T-helper 2 cell treated with Interferon-gamma antibody and Interleukin-4, amounts not matched to agents 100 ng/mL and 5 ng/mL, for 36 hours (primary cell): Measurements from ENCODE around the gene ALCAM. TPM values are rescaled to one million over a fixed set of nuclear protein-coding genes. Genes with fewer than 3 reads are reported as not detected.
"Not testable (repeated sequence)": the region's sequence is repeated elsewhere in the genome, so short reads cannot be mapped to it uniquely, and the experiment has no call there.

Experiments
- intact Hi-C: fragments of 100-400 bp; cut with micrococcal nuclease; formaldehyde crosslinking; loops from one replicate; pipeline ENCODE4 v1.15.1; 2023
- total RNA-seq: library from RNA; stranded (reverse); gene quantifications from 2 replicates; pipeline ENCODE4 v1.2.3, GENCODE V29; 2022

ALCAM gene
- total RNA-seq, 1 donor from 2014 or later, result 12.0 TPM

- intact Hi-C loops, result no loop called here
These were observed 20.5 kb downstream of the ALCAM start for GRCh38 chr3:105387122-105387751.

GRCh38 chr3:105388176-105388575 is 21.5 kb downstream of the ALCAM start:
- intact Hi-C loops, result no loop called here

DNA sequence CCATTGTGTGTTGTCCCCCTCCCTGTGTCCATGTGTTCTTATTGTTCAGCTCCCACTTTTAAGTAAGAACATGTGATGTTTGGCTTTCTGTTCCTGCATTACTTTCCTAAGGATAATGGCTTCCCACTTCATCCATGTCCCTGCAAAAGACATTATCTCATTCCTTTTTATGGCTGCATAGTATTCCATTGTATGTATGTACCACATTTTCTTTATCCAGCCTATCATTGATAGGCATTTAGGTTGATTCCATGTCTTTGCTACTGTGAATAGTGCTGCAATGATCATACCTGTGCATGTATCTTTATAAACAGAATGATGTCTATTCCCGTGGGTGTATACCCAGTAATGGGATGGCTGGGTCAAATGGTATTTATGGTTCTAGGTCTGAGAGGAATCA is 23.1 kb downstream of the ALCAM start:
- intact Hi-C loops, result not testable (repeated sequence)

DNA sequence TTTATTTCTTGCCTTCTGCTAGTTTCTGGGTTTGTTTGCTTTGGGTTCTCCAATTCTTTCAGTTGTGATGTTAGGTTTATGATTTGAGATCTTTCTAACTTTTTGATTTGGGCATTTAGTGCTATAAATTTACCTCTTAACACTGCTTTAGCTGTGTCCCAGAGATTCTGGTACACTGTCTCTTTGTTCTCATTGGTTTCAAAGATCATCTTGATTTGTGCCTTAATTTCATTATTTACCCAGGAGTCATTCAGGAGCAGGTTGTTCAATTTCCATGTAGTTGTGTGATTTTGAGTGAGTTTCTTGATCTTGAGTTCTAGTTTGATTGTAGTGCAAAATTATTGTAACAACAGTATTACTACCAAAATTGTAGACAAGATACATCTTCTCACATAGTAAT is 25.9 kb downstream of the ALCAM start:
- intact Hi-C loops, result not testable (repeated sequence)

DNA sequence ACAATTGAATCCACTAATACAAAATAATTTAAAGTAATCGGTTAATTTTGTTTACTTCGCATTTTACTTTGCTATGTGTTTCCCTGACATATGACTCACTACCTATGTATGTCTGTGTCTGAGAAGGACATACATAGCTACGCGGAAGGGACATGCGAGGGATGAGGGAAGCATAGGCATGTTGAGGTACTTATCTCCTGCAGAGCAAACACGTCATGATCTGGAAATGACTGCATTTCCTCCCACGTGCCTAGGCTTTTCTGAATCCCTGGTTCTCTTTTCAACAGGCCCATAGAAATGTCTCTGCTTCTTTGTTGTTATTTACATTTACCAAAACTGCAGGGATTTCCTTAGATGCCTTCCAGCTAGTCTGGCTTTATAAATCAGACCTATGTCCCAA is 27.5 kb downstream of the ALCAM start:
- intact Hi-C loops, result no loop called here

DNA sequence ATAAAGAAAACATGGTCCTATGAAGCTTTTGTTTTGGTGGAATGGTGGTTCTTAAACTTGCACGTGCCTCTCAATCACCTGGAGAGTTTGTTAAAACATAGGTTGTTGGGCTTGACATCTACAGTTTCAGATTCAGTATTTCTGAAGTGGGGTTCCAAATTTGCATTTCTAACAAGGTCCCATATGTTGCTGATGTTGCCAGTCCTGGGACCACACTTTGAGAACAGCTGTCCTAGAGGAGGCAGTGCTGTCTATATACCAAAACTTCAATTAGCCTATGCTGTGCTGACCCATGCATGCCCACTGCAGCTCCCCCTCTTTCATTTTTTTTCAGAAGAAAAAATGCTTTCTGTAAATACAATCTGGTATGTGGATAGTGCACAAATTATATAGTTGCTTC is 31.3 kb downstream of the ALCAM start:
- intact Hi-C loops, result no loop called here

DNA sequence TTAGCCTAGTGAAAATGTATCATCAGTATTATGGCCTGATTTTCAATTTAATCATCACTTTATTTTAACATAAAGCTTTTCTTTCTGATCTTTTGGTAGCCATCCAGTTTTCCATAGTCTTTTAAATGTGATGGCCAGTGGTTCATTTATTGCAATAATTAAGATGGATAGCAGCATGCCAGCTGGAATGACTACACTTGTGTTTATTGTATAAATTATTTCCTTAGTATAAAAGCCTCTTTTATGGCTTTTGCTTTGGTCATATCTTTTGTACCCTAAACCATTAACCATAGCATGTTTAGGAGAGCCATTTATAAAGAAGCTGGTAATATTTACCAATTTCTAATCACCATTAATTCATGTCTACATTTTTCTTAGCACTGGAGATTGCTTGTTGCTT is 31.7 kb downstream of the ALCAM start:
- intact Hi-C loops, result no loop called here

DNA sequence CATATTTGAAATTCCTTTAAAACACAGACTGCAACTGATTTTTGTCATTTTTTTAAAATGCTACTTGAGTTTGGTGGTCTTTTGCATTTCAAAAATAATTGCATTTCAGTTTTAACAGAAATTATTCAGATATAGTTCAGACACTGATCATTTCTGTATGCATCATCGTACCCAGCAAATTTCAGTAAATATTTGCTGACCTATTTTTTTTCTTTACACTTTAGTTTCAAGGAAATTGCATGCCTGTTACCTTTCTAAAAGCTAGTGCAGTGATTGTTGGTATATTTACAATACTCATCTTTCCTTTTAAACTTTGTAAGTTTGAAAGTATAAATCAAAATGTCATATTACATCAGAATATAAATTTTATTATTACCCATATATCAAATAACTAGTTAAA is 32.4 kb downstream of the ALCAM start:
- intact Hi-C loops, result no loop called here

DNA sequence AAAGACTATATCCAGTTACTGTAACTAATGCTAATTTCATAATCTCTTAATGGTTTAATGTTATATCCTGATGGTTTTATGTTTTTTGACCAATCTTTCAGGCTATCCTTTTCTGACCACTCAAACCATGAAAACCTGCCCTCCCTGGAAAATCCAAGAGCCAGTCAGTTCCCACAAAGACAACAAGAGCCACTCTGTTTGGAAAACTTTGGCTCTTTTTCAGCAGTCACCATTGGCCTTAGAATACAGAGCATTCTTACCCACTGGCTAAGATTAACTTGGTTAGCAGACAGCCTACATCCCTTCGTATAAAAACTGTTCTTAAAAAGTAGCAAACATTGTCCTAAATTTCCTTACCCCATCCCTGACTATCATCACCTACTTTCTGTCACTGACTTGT is 32.9 kb downstream of the ALCAM start:
- intact Hi-C loops, result no loop called here

DNA sequence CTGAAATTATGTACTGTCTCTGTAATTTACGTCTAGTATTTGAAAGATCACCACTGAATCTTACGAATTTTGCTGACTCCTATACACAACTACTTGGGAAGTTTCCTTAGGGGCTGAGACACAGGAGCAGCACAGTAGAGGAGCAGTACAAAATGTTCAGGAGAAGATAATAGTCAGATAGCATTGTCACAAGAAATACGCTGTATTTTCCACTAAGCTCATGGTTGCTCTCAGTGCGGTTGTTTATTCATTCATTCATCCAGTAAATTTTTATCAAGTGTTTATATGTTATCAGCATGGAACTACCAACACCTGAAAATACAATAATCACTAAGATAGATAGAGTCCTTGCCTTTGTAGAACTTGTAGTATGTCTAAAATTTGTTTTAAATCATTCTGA is 34.5 kb downstream of the ALCAM start:
- intact Hi-C loops, result no loop called here

- intact Hi-C loops, result no loop called here
These were observed 35.0 kb downstream of the ALCAM start for GRCh38 chr3:105401691-105402149.

- intact Hi-C loops, result no loop called here
These were observed 35.6 kb downstream of the ALCAM start for GRCh38 chr3:105402287-105402801.

DNA sequence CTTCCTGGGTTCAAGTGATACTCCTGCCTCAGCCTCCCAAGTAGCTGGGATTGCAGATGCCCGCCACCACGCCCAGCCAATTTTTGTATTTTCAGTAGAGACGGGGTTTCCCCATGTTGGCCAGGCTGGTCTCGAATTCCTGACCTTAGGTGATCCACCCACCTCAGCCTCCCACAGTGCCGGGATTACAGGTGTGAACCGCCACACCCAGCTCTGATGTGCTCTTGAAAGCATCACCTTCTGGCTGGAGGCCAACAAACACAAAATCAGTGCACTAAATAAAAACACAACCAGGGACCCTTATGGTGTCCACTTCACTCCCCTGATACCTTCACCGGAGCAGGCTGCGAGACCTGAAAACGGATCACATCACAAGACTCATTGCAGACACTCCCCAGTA is 36.3 kb downstream of the ALCAM start:
- intact Hi-C loops, result not testable (repeated sequence)

GRCh38 chr3:105406268-105406667 is 39.6 kb downstream of the ALCAM start:
- intact Hi-C loops, result no loop called here

GRCh38 chr3:105409364-105409763 is 42.7 kb downstream of the ALCAM start:
- intact Hi-C loops, result no loop called here

DNA sequence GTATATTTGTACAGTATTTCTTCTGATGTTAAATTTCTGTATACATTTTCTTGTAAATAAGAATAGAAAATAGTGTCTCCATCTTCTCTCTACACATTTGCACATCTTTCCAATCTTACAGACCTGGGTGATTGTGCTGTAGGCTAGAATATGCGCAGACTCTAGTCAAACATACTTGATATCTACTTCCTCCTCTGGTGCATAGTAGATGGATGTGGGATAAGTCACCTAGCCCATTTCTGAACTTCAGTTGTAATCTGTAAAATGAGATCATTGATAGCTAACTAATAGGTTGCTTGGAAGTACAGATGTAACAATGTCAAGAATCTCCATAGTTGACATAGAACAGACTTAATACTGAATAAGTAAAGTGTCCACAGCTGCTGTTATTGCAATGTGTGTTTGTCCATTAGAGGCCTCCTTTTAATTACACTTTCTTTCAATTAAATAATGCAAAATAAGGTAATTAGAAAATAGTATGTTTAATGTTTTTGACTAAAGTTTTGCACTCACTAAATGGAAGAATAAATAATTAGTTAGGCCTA is 46.7 kb downstream of the ALCAM start:
- intact Hi-C loops, result no loop called here

- intact Hi-C loops, result no loop called here
These were observed 48.1 kb downstream of the ALCAM start for GRCh38 chr3:105414841-105415240.

DNA sequence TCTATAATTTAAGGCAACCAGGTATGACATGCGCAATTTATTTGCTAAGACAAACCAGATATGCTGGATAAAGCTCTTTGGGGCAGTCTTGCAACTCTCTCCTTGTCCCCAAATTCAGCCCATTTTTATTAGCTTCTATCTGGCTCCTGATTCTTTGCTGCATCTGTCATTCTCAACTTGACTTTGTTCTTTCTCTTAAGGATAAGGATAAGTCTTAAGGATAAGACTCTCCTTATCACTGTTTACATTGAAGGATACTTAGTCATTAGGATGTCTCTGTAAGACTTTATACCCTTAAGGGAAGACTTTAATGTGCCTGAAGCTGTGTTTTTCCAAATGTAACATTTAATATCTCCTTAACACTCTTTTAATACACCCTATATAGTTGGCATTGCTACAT is 49.2 kb downstream of the ALCAM start:
- intact Hi-C loops, result no loop called here

- intact Hi-C loops, result no loop called here
These were observed 51.0 kb downstream of the ALCAM start for GRCh38 chr3:105417525-105418289.

- intact Hi-C loops, result no loop called here
These were observed 55.9 kb downstream of the ALCAM start for GRCh38 chr3:105422645-105423044.

DNA sequence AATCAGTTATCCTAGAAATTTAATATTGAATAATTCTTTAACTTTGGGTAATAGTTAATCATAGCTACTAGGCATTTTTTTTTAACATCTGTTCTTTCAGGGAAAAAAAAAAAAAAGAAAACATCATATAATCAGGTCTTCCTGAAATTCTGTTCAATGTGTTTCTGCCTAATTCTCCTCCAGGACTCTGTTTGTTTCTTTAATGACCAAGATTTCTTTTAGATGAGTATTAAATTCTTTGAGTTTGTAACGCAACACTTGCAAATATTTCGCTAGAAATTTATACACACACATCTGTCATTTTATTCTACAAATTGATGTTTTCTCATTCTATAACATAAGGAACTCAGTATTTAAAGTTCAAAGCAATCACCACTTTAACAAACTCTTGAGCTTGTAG is 56.7 kb downstream of the ALCAM start:
- intact Hi-C loops, result no loop called here

GRCh38 chr3:105424412-105425152 is 57.9 kb downstream of the ALCAM start:
- intact Hi-C loops, result no loop called here
